Right lobe of liver (tissue), 4 donors: ENCODE data around the gene PEPD.

Experiments used
- CTCF ChIP-seq, 4 donors: fragments of 200-600 bp in 3 of 4; fragments of 450-650 bp in 1 of 4; IDR thresholded peaks; one replicate each; pipeline versions ENCODE4 v1.5.1 to v1.8.0; 2016 to 2022; ENCODE audit warnings: antibody characterized with exemption in 4 of 4, mild to moderate bottlenecking in 2 of 4
- POLR2A ChIP-seq: fragments of 450-650 bp; IDR thresholded peaks from one replicate; pipeline ENCODE4 v1.6.1; 2017; ENCODE audit warnings: antibody characterized with exemption, mild to moderate bottlenecking
- donor health status: DM: no; HTN: no; CAD: no.
- donor health status: DM: no; HTN: no; CAD: no.
- donor health status: DM: no; HTN: yes; CAD: no.

DNA sequence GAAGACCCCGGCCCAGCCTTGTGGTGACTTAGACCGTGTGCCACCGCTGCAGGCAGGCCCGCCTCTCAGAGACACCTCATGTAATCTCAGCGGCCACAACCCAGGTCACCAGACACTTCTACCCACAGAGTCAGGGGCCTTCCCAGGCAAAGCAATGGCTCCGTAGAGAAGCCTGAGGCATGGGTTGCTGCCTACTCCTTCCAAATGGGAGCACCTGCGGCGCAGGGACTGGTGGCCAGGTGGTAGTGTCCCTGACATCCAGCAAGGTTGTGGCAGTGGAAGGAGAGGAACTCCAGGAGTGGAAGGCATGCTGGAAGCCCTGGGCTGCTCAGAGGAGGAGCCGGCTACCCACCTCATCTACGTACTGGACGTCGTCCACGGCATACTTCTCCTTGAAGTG lies 21.0 kb downstream of the PEPD start:
- TF ChIP-seq CTCF (IDR thresholded peaks at IDR 0.05) = no peak
- TF ChIP-seq POLR2A = no peak
